WTC11 (cell line): Measurements from ENCODE around the gene PRKN. TPM values are rescaled to one million over a fixed set of nuclear protein-coding genes. Genes with fewer than 3 reads are reported as not detected.

Source experiments
- ATAC-seq: fragments of 200-7000 bp; cut with Tn5 transposase; 2 replicates; pipeline ENCODE4 v1.10.0; 2021; ENCODE audit warnings: mild to moderate bottlenecking, moderate library complexity
- CTCF ChIA-PET: fragments of 300-600 bp; sonication (Branson Sonifier 250); formaldehyde crosslinking; loops from one replicate; lab custom pipeline; 2021; ENCODE audit warnings: antibody characterized with exemption; lab: Charles Lee
- POLR2A ChIA-PET: fragments of 350-600 bp; sonication (Branson Sonifier 250); formaldehyde crosslinking; loops from one replicate; lab custom pipeline; 2021; ENCODE audit warnings: antibody characterized with exemption; lab: Charles Lee
- DNase-seq: peaks from one replicate; pipeline ENCODE4 v3.0.0; 2021; ENCODE audit warnings: low spot score
- H3K27ac Mint-ChIP-seq: 2 replicates; pipeline ENCODE4 v1.8.0; 2021; ENCODE audit warnings: mixed read lengths
- H3K27me3 Mint-ChIP-seq: 2 replicates; pipeline ENCODE4 v1.8.0; 2021; ENCODE audit warnings: low read depth, mild to moderate bottlenecking, moderate library complexity, mixed read lengths
- H3K36me3 Mint-ChIP-seq: 2 replicates; pipeline ENCODE4 v1.8.0; 2021; ENCODE audit warnings: mixed read lengths
- H3K4me1 Mint-ChIP-seq: 2 replicates; pipeline ENCODE4 v1.8.0; 2022; ENCODE audit warnings: mixed read lengths
- H3K4me3 Mint-ChIP-seq: 2 replicates; pipeline ENCODE4 v1.8.0; 2021; ENCODE audit warnings: mild to moderate bottlenecking, moderate library complexity, mixed read lengths
- H3K9me3 Mint-ChIP-seq: 2 replicates; pipeline ENCODE4 v1.8.0; 2021; ENCODE audit warnings: mixed read lengths
- CREB1 ChIP-seq: sonication (generic); formaldehyde crosslinking; IDR thresholded peaks from 2 replicates; pipeline ENCODE4 v1.8.0; 2023; ENCODE audit warnings: mild to moderate bottlenecking, missing genetic modification reagents
- ELF4 ChIP-seq: sonication (generic); formaldehyde crosslinking; IDR thresholded peaks from 2 replicates; pipeline ENCODE4 v1.8.1; 2022; ENCODE audit warnings: low read depth, mild to moderate bottlenecking, moderate library complexity, missing genetic modification reagents
- ESRRA ChIP-seq: sonication (generic); formaldehyde crosslinking; IDR thresholded peaks from 2 replicates; pipeline ENCODE4 v1.8.1; 2022; ENCODE audit warnings: mild to moderate bottlenecking, missing genetic modification reagents, borderline replicate concordance
- FOXJ3 ChIP-seq: sonication (generic); formaldehyde crosslinking; IDR thresholded peaks from 2 replicates; pipeline ENCODE4 v1.9.0; 2021; ENCODE audit warnings: missing genetic modification reagents, mild to moderate bottlenecking, borderline replicate concordance
- JAZF1 ChIP-seq: fragments of 250-450 bp; sonication (Bioruptor Pico); IDR thresholded peaks from 2 replicates; pipeline ENCODE4 v1.9.0; 2021; ENCODE audit warnings: moderate library complexity, mild to moderate bottlenecking, inconsistent platforms
- MYBL2 ChIP-seq: sonication (generic); formaldehyde crosslinking; IDR thresholded peaks from 2 replicates; pipeline ENCODE4 v1.8.1; 2023; ENCODE audit warnings: mild to moderate bottlenecking, moderate library complexity, missing genetic modification reagents
- NFATC4 ChIP-seq: fragments of 250-450 bp; sonication (Bioruptor Pico); IDR thresholded peaks from 2 replicates; pipeline ENCODE4 v1.9.0; 2021; ENCODE audit warnings: mild to moderate bottlenecking
- NR1H2 ChIP-seq: sonication (generic); formaldehyde crosslinking; IDR thresholded peaks from 2 replicates; pipeline ENCODE4 v1.9.0; 2021; ENCODE audit warnings: mild to moderate bottlenecking, moderate library complexity, missing genetic modification reagents
- PREB ChIP-seq: sonication (generic); formaldehyde crosslinking; IDR thresholded peaks from 2 replicates; pipeline ENCODE4 v1.8.1; 2022; ENCODE audit warnings: mild to moderate bottlenecking, missing genetic modification reagents, moderate library complexity, borderline replicate concordance
- SP1 ChIP-seq: sonication (generic); formaldehyde crosslinking; conservative IDR thresholded peaks from 2 replicates; pipeline ENCODE4 v1.8.1; 2022; ENCODE audit warnings: missing genetic modification reagents
- TCF7 ChIP-seq: sonication (generic); formaldehyde crosslinking; IDR thresholded peaks from 2 replicates; pipeline ENCODE4 v1.8.0; 2022; ENCODE audit warnings: mild to moderate bottlenecking, low read depth, missing genetic modification reagents, moderate library complexity
- ZNF138 ChIP-seq: sonication (generic); formaldehyde crosslinking; conservative IDR thresholded peaks from 2 replicates; pipeline ENCODE4 v1.8.1; 2022; ENCODE audit warnings: mild to moderate bottlenecking, moderate library complexity, missing genetic modification reagents
- ZNF232 ChIP-seq: sonication (generic); formaldehyde crosslinking; IDR thresholded peaks from 2 replicates; pipeline ENCODE4 v1.8.0; 2022; ENCODE audit warnings: mild to moderate bottlenecking, missing genetic modification reagents
- ZNF317 ChIP-seq: sonication (generic); formaldehyde crosslinking; IDR thresholded peaks from 2 replicates; pipeline ENCODE4 v1.8.1; 2023; ENCODE audit warnings: low read depth, mild to moderate bottlenecking, moderate library complexity, missing genetic modification reagents, borderline replicate concordance
- ZNF425 ChIP-seq: fragments of 250-450 bp; sonication (Bioruptor Pico); conservative IDR thresholded peaks from 2 replicates; pipeline ENCODE4 v1.9.0; 2021; ENCODE audit warnings: mild to moderate bottlenecking
- ZSCAN18 ChIP-seq: fragments of 250-450 bp; sonication (Bioruptor Pico); IDR thresholded peaks from 2 replicates; pipeline ENCODE4 v2.1.2; 2022; ENCODE audit warnings: mild to moderate bottlenecking, moderate library complexity
- total RNA-seq: library from RNA; stranded (reverse); gene quantifications from 3 replicates; pipeline ENCODE4 v1.2.3, GENCODE V29; 2021
- TF ChIP-seq, protein P1 (sequence below): sonication (generic); formaldehyde crosslinking; IDR thresholded peaks from 2 replicates; pipeline ENCODE4 v1.8.1; 2023; ENCODE audit warnings: mild to moderate bottlenecking, moderate library complexity, missing genetic modification reagents
- TF ChIP-seq, protein P2 (sequence below): sonication (generic); formaldehyde crosslinking; IDR thresholded peaks from 2 replicates; pipeline ENCODE4 v1.8.1; 2022; ENCODE audit warnings: low read depth, mild to moderate bottlenecking, moderate library complexity, missing genetic modification reagents, borderline replicate concordance
- TF ChIP-seq, protein P3 (sequence below): sonication (generic); formaldehyde crosslinking; IDR thresholded peaks from 2 replicates; pipeline ENCODE4 v1.8.1; 2022; ENCODE audit warnings: low read depth, missing genetic modification reagents, borderline replicate concordance
- TF ChIP-seq, protein P4 (sequence below): sonication (generic); formaldehyde crosslinking; IDR thresholded peaks from 2 replicates; pipeline ENCODE4 v1.8.0; 2022; ENCODE audit warnings: missing genetic modification reagents
- TF ChIP-seq, protein P5 (sequence below): fragments of 250-450 bp; sonication (Bioruptor Pico); IDR thresholded peaks from 2 replicates; pipeline ENCODE4 v1.9.0; 2021; ENCODE audit warnings: mild to moderate bottlenecking

Gene PRKN
- total RNA-seq, 1 experiment from 2014 or later, result 0.59 TPM

DNA sequence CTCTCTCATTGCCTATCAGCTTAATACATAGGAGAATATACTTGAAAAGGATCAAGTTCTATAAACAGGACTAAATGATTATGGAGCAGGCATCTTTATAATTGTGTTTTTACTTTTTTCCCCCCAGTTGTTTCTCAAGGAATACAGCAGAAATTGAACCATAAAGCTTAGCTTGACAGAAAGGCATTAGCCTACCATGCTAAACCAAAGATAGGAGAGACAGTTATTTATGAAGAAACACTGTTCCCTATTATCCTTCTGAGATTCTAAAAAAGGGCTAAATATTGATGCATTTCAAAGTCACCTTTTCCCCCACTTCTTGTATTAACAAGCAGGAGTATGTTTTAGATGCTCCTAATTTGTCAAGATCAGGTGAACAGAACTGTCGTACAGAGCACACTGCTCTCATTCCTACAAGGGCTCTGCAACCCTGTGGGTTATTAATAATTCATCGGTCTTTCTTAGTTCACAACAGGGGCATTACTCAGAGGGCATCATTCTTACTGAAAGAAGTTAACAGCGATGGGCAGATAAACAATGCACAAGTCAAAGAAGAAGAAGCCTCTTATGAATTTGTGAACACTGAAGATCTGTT lies 38.7 kb downstream of the PRKN start (continued):
- TF ChIP-seq, protein P1, sequence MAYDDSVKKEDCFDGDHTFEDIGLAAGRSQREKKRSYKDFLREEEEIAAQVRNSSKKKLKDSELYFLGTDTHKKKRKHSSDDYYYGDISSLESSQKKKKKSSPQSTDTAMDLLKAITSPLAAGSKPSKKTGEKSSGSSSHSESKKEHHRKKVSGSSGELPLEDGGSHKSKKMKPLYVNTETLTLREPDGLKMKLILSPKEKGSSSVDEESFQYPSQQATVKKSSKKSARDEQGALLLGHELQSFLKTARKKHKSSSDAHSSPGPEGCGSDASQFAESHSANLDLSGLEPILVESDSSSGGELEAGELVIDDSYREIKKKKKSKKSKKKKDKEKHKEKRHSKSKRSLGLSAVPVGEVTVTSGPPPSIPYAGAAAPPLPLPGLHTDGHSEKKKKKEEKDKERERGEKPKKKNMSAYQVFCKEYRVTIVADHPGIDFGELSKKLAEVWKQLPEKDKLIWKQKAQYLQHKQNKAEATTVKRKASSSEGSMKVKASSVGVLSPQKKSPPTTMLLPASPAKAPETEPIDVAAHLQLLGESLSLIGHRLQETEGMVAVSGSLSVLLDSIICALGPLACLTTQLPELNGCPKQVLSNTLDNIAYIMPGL (CRISPR knock-in tag), result no peak
- TF ChIP-seq, protein P2, sequence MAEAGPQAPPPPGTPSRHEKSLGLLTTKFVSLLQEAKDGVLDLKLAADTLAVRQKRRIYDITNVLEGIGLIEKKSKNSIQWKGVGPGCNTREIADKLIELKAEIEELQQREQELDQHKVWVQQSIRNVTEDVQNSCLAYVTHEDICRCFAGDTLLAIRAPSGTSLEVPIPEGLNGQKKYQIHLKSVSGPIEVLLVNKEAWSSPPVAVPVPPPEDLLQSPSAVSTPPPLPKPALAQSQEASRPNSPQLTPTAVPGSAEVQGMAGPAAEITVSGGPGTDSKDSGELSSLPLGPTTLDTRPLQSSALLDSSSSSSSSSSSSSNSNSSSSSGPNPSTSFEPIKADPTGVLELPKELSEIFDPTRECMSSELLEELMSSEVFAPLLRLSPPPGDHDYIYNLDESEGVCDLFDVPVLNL (CRISPR knock-in tag), result no peak
- TF ChIP-seq ZNF425, result no peak
- TF ChIP-seq SP1 (CRISPR knock-in tag), result no peak
- no peak for TF ChIP-seq FOXJ3 (CRISPR knock-in tag)
- TF ChIP-seq ZNF138, result no peak
- no peak for TF ChIP-seq PREB (CRISPR knock-in tag)
- TF ChIP-seq ZNF232 (CRISPR knock-in tag), result no peak
- TF ChIP-seq NR1H2, result no peak
- TF ChIP-seq JAZF1 (CRISPR knock-in tag), result no peak
- no peak for TF ChIP-seq TCF7 (CRISPR knock-in tag)

GRCh38 chr6:162685586-162685985 lies 42.0 kb downstream of the PRKN start:
- DNase-seq (no peak), ATAC-seq (no peak)
- H3K9me3 Mint-ChIP-seq, result peaks cover 6% of the 10 kb centered on the region
- peaks cover 28% of the 10 kb centered on the region for H3K4me1 Mint-ChIP-seq
- H3K27me3 Mint-ChIP-seq, result no peaks in the 10 kb centered on the region
- H3K36me3 Mint-ChIP-seq, result peaks cover 3% of the 10 kb centered on the region; the same call in 1 of the 2 replicates
- H3K27ac Mint-ChIP-seq, result no peak overlapping the region
- POLR2A ChIA-PET, result no interaction called here
- H3K4me3 Mint-ChIP-seq, result no peak overlapping the region
- CTCF ChIA-PET, result no interaction called here
- TF ChIP-seq, protein P3, sequence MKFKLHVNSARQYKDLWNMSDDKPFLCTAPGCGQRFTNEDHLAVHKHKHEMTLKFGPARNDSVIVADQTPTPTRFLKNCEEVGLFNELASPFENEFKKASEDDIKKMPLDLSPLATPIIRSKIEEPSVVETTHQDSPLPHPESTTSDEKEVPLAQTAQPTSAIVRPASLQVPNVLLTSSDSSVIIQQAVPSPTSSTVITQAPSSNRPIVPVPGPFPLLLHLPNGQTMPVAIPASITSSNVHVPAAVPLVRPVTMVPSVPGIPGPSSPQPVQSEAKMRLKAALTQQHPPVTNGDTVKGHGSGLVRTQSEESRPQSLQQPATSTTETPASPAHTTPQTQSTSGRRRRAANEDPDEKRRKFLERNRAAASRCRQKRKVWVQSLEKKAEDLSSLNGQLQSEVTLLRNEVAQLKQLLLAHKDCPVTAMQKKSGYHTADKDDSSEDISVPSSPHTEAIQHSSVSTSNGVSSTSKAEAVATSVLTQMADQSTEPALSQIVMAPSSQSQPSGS (CRISPR knock-in tag), result no peak
- TF ChIP-seq MYBL2 (no peak), ZNF317 (CRISPR knock-in tag) (no peak), NFATC4 (CRISPR knock-in tag) (no peak), ESRRA (CRISPR knock-in tag) (no peak), ZSCAN18 (no peak), CREB1 (CRISPR knock-in tag) (no peak), ELF4 (CRISPR knock-in tag) (no peak)
- TF ChIP-seq, protein P4, sequence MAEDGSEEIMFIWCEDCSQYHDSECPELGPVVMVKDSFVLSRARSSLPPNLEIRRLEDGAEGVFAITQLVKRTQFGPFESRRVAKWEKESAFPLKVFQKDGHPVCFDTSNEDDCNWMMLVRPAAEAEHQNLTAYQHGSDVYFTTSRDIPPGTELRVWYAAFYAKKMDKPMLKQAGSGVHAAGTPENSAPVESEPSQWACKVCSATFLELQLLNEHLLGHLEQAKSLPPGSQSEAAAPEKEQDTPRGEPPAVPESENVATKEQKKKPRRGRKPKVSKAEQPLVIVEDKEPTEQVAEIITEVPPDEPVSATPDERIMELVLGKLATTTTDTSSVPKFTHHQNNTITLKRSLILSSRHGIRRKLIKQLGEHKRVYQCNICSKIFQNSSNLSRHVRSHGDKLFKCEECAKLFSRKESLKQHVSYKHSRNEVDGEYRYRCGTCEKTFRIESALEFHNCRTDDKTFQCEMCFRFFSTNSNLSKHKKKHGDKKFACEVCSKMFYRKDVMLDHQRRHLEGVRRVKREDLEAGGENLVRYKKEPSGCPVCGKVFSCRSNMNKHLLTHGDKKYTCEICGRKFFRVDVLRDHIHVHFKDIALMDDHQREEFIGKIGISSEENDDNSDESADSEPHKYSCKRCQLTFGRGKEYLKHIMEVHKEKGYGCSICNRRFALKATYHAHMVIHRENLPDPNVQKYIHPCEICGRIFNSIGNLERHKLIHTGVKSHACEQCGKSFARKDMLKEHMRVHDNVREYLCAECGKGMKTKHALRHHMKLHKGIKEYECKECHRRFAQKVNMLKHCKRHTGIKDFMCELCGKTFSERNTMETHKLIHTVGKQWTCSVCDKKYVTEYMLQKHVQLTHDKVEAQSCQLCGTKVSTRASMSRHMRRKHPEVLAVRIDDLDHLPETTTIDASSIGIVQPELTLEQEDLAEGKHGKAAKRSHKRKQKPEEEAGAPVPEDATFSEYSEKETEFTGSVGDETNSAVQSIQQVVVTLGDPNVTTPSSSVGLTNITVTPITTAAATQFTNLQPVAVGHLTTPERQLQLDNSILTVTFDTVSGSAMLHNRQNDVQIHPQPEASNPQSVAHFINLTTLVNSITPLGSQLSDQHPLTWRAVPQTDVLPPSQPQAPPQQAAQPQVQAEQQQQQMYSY (CRISPR knock-in tag), result no peak
- TF ChIP-seq, protein P5, sequence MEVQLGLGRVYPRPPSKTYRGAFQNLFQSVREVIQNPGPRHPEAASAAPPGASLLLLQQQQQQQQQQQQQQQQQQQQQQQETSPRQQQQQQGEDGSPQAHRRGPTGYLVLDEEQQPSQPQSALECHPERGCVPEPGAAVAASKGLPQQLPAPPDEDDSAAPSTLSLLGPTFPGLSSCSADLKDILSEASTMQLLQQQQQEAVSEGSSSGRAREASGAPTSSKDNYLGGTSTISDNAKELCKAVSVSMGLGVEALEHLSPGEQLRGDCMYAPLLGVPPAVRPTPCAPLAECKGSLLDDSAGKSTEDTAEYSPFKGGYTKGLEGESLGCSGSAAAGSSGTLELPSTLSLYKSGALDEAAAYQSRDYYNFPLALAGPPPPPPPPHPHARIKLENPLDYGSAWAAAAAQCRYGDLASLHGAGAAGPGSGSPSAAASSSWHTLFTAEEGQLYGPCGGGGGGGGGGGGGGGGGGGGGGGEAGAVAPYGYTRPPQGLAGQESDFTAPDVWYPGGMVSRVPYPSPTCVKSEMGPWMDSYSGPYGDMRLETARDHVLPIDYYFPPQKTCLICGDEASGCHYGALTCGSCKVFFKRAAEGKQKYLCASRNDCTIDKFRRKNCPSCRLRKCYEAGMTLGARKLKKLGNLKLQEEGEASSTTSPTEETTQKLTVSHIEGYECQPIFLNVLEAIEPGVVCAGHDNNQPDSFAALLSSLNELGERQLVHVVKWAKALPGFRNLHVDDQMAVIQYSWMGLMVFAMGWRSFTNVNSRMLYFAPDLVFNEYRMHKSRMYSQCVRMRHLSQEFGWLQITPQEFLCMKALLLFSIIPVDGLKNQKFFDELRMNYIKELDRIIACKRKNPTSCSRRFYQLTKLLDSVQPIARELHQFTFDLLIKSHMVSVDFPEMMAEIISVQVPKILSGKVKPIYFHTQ, result no peak
